K562 (cell line): ENCODE results near the gene PAIP1. TPM values are rescaled to one million over a fixed set of nuclear protein-coding genes. Genes with fewer than 3 reads are reported as not detected.

Source experiments
- ATF2 ChIP-seq: sonication (generic); formaldehyde crosslinking; IDR thresholded peaks from 2 replicates; pipeline ENCODE4 v1.8.1; 2022; ENCODE audit warnings: missing genetic modification reagents
- BRCA1 ChIP-seq, 2 experiments: fragments of 450-650 bp in 1 of 2; sonication (generic) in 1 of 2; formaldehyde crosslinking in 1 of 2; IDR thresholded peaks; 2 replicates each; pipeline versions ENCODE4 v1.5.0 to v1.6.1; 2017 to 2020; ENCODE audit warnings: mild to moderate bottlenecking in 1 of 2, missing genetic modification reagents in 1 of 2
- E2F8 ChIP-seq: fragments of 450-650 bp; IDR thresholded peaks from 2 replicates; pipeline ENCODE4 v1.7.1; 2018; ENCODE audit warnings: mild to moderate bottlenecking, low read depth; ENCODE audit not compliant: partially characterized antibody
- ELF1 ChIP-seq: fragments of 200-800 bp; sonication (Bioruptor generic); IDR thresholded peaks from 2 replicates; pipeline ENCODE4 v1.6.1; 2016; ENCODE audit warnings: missing genetic modification characterization, missing compliant biosample characterization
- FIP1L1 ChIP-seq: fragments of 200-400 bp; formaldehyde crosslinking; IDR thresholded peaks from 2 replicates; pipeline ENCODE4 v1.6.1; 2018; ENCODE audit warnings: mild to moderate bottlenecking, low read depth, low read length; ENCODE audit not compliant: poor library complexity, severe bottlenecking
- FOXA1 ChIP-seq: fragments of 450-650 bp; IDR thresholded peaks from 2 replicates; pipeline ENCODE4 v1.6.1; 2016; ENCODE audit warnings: mild to moderate bottlenecking, borderline replicate concordance
- GATAD2A ChIP-seq: fragments of 450-650 bp; IDR thresholded peaks from 2 replicates; pipeline ENCODE4 v1.6.1; 2017
- HMGN3 ChIP-seq: IDR thresholded peaks from 2 replicates; pipeline ENCODE4 v1.6.1; 2011; ENCODE audit warnings: borderline replicate concordance, low read depth, mild to moderate bottlenecking, mixed read lengths, low read length; ENCODE audit not compliant: insufficient read length; ENCODE audit errors: extremely low read depth
- NR2C1 ChIP-seq, 2 experiments: fragments of 450-650 bp; IDR thresholded peaks; 2 replicates each; pipeline ENCODE4 v1.6.1; 2017; ENCODE audit warnings: mild to moderate bottlenecking in 2 of 2, antibody characterized with exemption in 1 of 2, inconsistent platforms in 1 of 2, missing compliant biosample characterization in 1 of 2, missing genetic modification characterization in 1 of 2
- PCBP1 ChIP-seq: fragments of 200-400 bp; formaldehyde crosslinking; IDR thresholded peaks from 2 replicates; pipeline ENCODE4 v1.6.1; 2018; ENCODE audit warnings: mild to moderate bottlenecking, low read depth, low read length; ENCODE audit not compliant: poor library complexity, severe bottlenecking
- RBBP5 ChIP-seq: fragments of 200-600 bp; sonication (generic); IDR thresholded peaks from 2 replicates; pipeline ENCODE4 v1.6.1; 2012; ENCODE audit warnings: borderline replicate concordance, mild to moderate bottlenecking, low read length, control low read depth, inconsistent platforms; ENCODE audit not compliant: insufficient read depth, poor library complexity, severe bottlenecking
- RBFOX2 ChIP-seq: fragments of 200-400 bp; formaldehyde crosslinking; IDR thresholded peaks from 2 replicates; pipeline ENCODE4 v1.6.1; 2017; ENCODE audit warnings: low read depth, mild to moderate bottlenecking, low read length, moderate library complexity
- SAP30 ChIP-seq: fragments of 200-600 bp; sonication (generic); IDR thresholded peaks from 2 replicates; pipeline ENCODE4 v1.6.1; 2012; ENCODE audit warnings: borderline replicate concordance, low read depth, mild to moderate bottlenecking, moderate library complexity, low read length, control low read depth, inconsistent platforms; ENCODE audit not compliant: insufficient read depth, poor library complexity, severe bottlenecking
- TRIM25 ChIP-seq: fragments of 450-650 bp; IDR thresholded peaks from 2 replicates; pipeline ENCODE4 v1.7.0; 2016; ENCODE audit warnings: borderline replicate concordance
- UBTF ChIP-seq, 2 experiments: IDR thresholded peaks; 2 replicates each; pipeline ENCODE4 v1.6.1; 2012; ENCODE audit warnings: improper control_type of control experiment in 2 of 2, low read depth in 2 of 2, low read length in 2 of 2, borderline replicate concordance in 1 of 2
- polyA plus RNA-seq, 8 experiments: library from polyadenylated mRNA; depleted of rRNA in 4 of 8; stranded (reverse) in 5 of 8; unstranded in 3 of 8; fragments of >200 nt; fragmentation: Nextera tagmentation in 2 of 8; fragmentation: Illumina TruSeq in 1 of 8; extraction: Ambion mirVana in 2 of 8; extraction: Trizol in 1 of 8; gene quantifications; 2 replicates each; pipeline versions ENCODE4 v1.2.1 to v1.2.3, GENCODE V29; 2011 to 2014; ENCODE audit warnings: inconsistent platforms in 1 of 8, missing spikeins in 1 of 8
- total RNA-seq, 7 experiments: library from RNA; depleted of rRNA in 6 of 7; stranded (reverse); fragments of >200 nt in 6 of 7; fragmentation: Illumina TruSeq in 2 of 7; extraction: Trizol in 2 of 7; gene quantifications; 2 replicates each; pipeline versions ENCODE4 v1.2.1 to v1.2.3, GENCODE V29; 2011 to 2021; ENCODE audit warnings: low replicate concordance in 1 of 7

Gene PAIP1
- total and polyA plus RNA-seq, 9 of the 15 experiments (the other 6 are each of a cell fraction or from before 2014, with no cell fraction given): 51.7 to 181 (median 102) TPM

- TF ChIP-seq UBTF (IDR thresholded peaks at IDR 0.05; ENCODE audit: borderline replicate concordance in 1 of 2, low read depth in 2 of 2, low read length in 2 of 2) (0 out of 4 replicates have a peak, but pooled peaks of 1 of the 2 experiments have one; percentile 2), GATAD2A (no peak), HMGN3 (peak; percentile 20), SAP30 (peak; percentile 59), NR2C1 (IDR thresholded peaks at IDR 0.05) (peak; percentile 34; the same call in 1 of the 2 replicates), NR2C1 (tag; IDR thresholded peaks at IDR 0.05) (no peak), TRIM25 (no peak), PCBP1 (no peak), ATF2 (0 out of 2 replicates have a peak, but pooled peaks have one; percentile 46), FOXA1 (no peak), BRCA1 (IDR thresholded peaks at IDR 0.05) (no peak), BRCA1 (CRISPR knock-in tag; IDR thresholded peaks at IDR 0.05) (0 out of 2 replicates have a peak, but pooled peaks have one; percentile 20), ELF1 (tag) (peak; percentile 80), RBBP5 (peak; percentile 54), FIP1L1 (peak; percentile 3), E2F8 (no peak), RBFOX2 (peak; percentile 76)
These were observed 46.7 kb upstream of the PAIP1 start (continued) for GRCh38 chr5:43603344-43604217.
